Mammary epithelial cell (primary cell): ENCODE data around the gene CRYBA1.

ENCODE experiments used
- EZH2 ChIP-seq: IDR thresholded peaks from 2 replicates; pipeline ENCODE4 v1.6.1; 2012; ENCODE audit warnings: low read length, inconsistent platforms, borderline replicate concordance
- TF ChIP-seq, protein P1 (sequence below), 2 donors: IDR thresholded peaks in 1 of 2; conservative IDR thresholded peaks in 1 of 2; 2 replicates each; pipeline ENCODE4 v1.5.1; 2011 to 2012; ENCODE audit warnings: inconsistent platforms in 2 of 2, low read length in 2 of 2, mild to moderate bottlenecking in 2 of 2, control low read depth in 1 of 2, low read depth in 1 of 2; ENCODE audit not compliant: insufficient read depth in 1 of 2; ENCODE audit errors: extremely low read depth in 1 of 2

DNA sequence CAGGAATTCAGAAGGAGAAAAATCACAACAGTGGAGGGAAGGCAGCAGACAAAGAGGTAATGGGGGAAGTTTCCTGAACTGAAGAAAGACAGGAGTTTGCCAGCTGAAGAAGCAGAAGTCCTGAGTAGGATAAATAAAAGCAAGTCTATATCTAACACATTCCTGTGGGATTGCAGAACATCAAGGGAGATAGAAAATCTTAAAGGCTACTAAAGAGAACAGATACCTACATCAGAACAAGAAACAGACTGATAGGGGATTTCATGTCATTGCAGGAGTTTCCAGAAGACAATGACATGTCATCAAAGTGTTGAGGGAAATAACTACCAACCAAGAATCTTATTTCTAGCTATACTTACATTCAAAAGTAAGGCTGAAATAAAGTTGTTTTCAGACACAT is 21.3 kb upstream of the CRYBA1 start:
- TF ChIP-seq EZH2 = no peak
- TF ChIP-seq, protein P1, sequence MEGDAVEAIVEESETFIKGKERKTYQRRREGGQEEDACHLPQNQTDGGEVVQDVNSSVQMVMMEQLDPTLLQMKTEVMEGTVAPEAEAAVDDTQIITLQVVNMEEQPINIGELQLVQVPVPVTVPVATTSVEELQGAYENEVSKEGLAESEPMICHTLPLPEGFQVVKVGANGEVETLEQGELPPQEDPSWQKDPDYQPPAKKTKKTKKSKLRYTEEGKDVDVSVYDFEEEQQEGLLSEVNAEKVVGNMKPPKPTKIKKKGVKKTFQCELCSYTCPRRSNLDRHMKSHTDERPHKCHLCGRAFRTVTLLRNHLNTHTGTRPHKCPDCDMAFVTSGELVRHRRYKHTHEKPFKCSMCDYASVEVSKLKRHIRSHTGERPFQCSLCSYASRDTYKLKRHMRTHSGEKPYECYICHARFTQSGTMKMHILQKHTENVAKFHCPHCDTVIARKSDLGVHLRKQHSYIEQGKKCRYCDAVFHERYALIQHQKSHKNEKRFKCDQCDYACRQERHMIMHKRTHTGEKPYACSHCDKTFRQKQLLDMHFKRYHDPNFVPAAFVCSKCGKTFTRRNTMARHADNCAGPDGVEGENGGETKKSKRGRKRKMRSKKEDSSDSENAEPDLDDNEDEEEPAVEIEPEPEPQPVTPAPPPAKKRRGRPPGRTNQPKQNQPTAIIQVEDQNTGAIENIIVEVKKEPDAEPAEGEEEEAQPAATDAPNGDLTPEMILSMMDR (conservative IDR thresholded peaks at IDR 0.05 in 1 of 2, IDR thresholded peaks at IDR 0.05 in 1 of 2; ENCODE audit: extremely low read depth in 1 of 2, insufficient read depth in 1 of 2, low read depth in 1 of 2, low read length in 2 of 2) = no peak
